B cell (primary cell): ENCODE measurements around the gene FKBP2. TPM values are rescaled to one million over a fixed set of nuclear protein-coding genes. Genes with fewer than 3 reads are reported as not detected.

Experiments
- ATAC-seq: fragments of 200-7000 bp; cut with Tn5 transposase; one replicate; pipeline ENCODE4 v1.10.0; 2021; ENCODE audit warnings: low read depth, mild to moderate bottlenecking, moderate number of reproducible peaks, moderate library complexity
- CTCF ChIA-PET: fragments of 350-600 bp; sonication (Branson Sonifier 250); formaldehyde crosslinking; loops from one replicate; lab custom pipeline; 2021; ENCODE audit warnings: antibody characterized with exemption, inconsistent platforms; lab: Charles Lee
- POLR2A ChIA-PET: fragments of 350-600 bp; sonication (Branson Sonifier 250); formaldehyde crosslinking; loops from one replicate; lab custom pipeline; 2021; ENCODE audit warnings: antibody characterized with exemption; lab: Charles Lee
- DNase-seq: peaks from one replicate; pipeline ENCODE4 v3.0.0; 2013
- H2AFZ ChIP-seq: 2 replicates; pipeline ENCODE4 v1.6.1; 2012; ENCODE audit warnings: mild to moderate bottlenecking, low read depth, low read length; ENCODE audit not compliant: insufficient read depth, poor library complexity, severe bottlenecking
- H3K27ac ChIP-seq, 2 donors: 1 replicate in 1 of 2; 2 replicates in 1 of 2; pipeline ENCODE4 v1.5.1; 2012 to 2013; ENCODE audit warnings: low read length in 2 of 2, mild to moderate bottlenecking in 2 of 2, moderate library complexity in 1 of 2
- H3K27me3 ChIP-seq, 4 experiments: fragments of 200-600 bp in 1 of 4; sonication (generic) in 1 of 4; replicated peaks in 1 of 4; 1 replicate in 2 of 4; 2 replicates in 2 of 4; pipeline versions ENCODE4 v1.6.1 to v1.7.0; 2013 to 2016; ENCODE audit warnings: low read length in 3 of 4, mild to moderate bottlenecking in 2 of 4, mixed read lengths in 1 of 4, moderate library complexity in 1 of 4; ENCODE audit not compliant: insufficient read depth in 4 of 4, control insufficient read depth in 3 of 4; ENCODE audit errors: control extremely low read depth in 1 of 4
- H3K36me3 ChIP-seq, 2 experiments: replicated peaks in 1 of 2; 1 replicate in 1 of 2; 2 replicates in 1 of 2; pipeline versions ENCODE4 v1.6.1 to v1.7.1; 2013; ENCODE audit warnings: low read length in 1 of 2; ENCODE audit not compliant: insufficient read depth in 2 of 2, control insufficient read depth in 1 of 2; ENCODE audit errors: control extremely low read depth in 1 of 2, extremely low read depth in 1 of 2
- H3K4me1 ChIP-seq, 2 donors: fragments of 200-600 bp in 1 of 2; sonication (generic) in 1 of 2; 1 replicate in 1 of 2; 2 replicates in 1 of 2; pipeline versions ENCODE4 v1.5.1 to v1.6.1; 2013 to 2017; ENCODE audit warnings: low read length in 2 of 2; ENCODE audit not compliant: control insufficient read depth in 2 of 2, insufficient read depth in 2 of 2
- H3K4me2 ChIP-seq: replicated peaks from 2 replicates; pipeline ENCODE3; 2012; ENCODE audit warnings: mild to moderate bottlenecking, low read depth, low read length; ENCODE audit not compliant: poor library complexity, severe bottlenecking
- H3K4me3 ChIP-seq, 5 experiments: fragments of 200-600 bp in 1 of 5; sonication (generic) in 1 of 5; 1 replicate in 3 of 5; 2 replicates in 2 of 5; pipeline versions ENCODE4 v1.5.1 to v1.7.0; 2011 to 2016; ENCODE audit warnings: low read length in 4 of 5, mild to moderate bottlenecking in 4 of 5, low read depth in 2 of 5, control low read depth in 1 of 5, moderate library complexity in 1 of 5; ENCODE audit not compliant: insufficient read depth in 1 of 5; ENCODE audit errors: control extremely low read depth in 1 of 5, extremely low read depth in 1 of 5
- H3K79me2 ChIP-seq: fragments of 200-600 bp; sonication (generic); one replicate; pipeline ENCODE4 v1.6.0; 2016; ENCODE audit warnings: low read length; ENCODE audit not compliant: control insufficient read depth, insufficient read depth
- H3K9ac ChIP-seq: fragments of 200-600 bp; sonication (generic); 2 replicates; pipeline ENCODE4 v1.6.1; 2017; ENCODE audit warnings: mild to moderate bottlenecking, low read length, moderate library complexity
- H3K9me3 ChIP-seq, 3 donors: one replicate each; pipeline versions ENCODE4 v1.6.1 to v1.7.1; 2013; ENCODE audit warnings: low read length in 2 of 3; ENCODE audit not compliant: control insufficient read depth in 2 of 3, insufficient read depth in 1 of 3; ENCODE audit errors: control extremely low read depth in 1 of 3
- H4K20me1 ChIP-seq: 2 replicates; pipeline ENCODE4 v1.6.0; 2012; ENCODE audit warnings: mild to moderate bottlenecking, low read length; ENCODE audit not compliant: insufficient read depth, control insufficient read depth, poor library complexity, severe bottlenecking
- H3K27ac Mint-ChIP-seq: one replicate; pipeline ENCODE4 v1.8.0; 2021; ENCODE audit warnings: mixed read lengths
- H3K27me3 Mint-ChIP-seq: one replicate; pipeline ENCODE4 v1.8.0; 2021; ENCODE audit warnings: mixed read lengths
- H3K4me1 Mint-ChIP-seq: one replicate; pipeline ENCODE4 v1.8.0; 2021; ENCODE audit warnings: mixed read lengths
- H3K4me3 Mint-ChIP-seq: one replicate; pipeline ENCODE4 v1.8.0; 2021; ENCODE audit warnings: mixed read lengths
- H3K9me3 Mint-ChIP-seq: one replicate; pipeline ENCODE4 v1.8.0; 2022; ENCODE audit warnings: mixed read lengths; ENCODE audit not compliant: insufficient read depth
- EZH2 ChIP-seq: IDR thresholded peaks from 2 replicates; pipeline ENCODE4 v1.6.1; 2012; ENCODE audit warnings: borderline replicate concordance, low read depth, mild to moderate bottlenecking, moderate library complexity, low read length; ENCODE audit not compliant: insufficient read depth, poor library complexity, severe bottlenecking
- WGBS: methylation state at CpG from one replicate; pipeline ENCODE4 v1.1.5; 2013; ENCODE audit warnings: missing lambda C conversion rate; ENCODE audit not compliant: insufficient coverage; 5-methylcytosine and 5-hydroxymethylcytosine counted together
- intact Hi-C: fragments of 100-400 bp; cut with micrococcal nuclease; formaldehyde crosslinking; loops from one replicate; pipeline ENCODE4 v1.10.0; 2022
- polyA plus RNA-seq: library from polyadenylated mRNA; depleted of rRNA; stranded (reverse); fragments of >200 nt; gene quantifications from 2 replicates; pipeline ENCODE4 v1.2.3, GENCODE V29; 2012
- total RNA-seq, 2 donors: library from RNA; stranded (reverse); fragments of 120-200 nt in 1 of 2; gene quantifications; 1 replicate in 1 of 2; 2 replicates in 1 of 2; pipeline versions ENCODE4 v1.2.3 to v1.2.4, GENCODE V29; 2013 to 2022
- TF ChIP-seq, protein P1 (sequence below): fragments of 200-600 bp; IDR thresholded peaks from one replicate; pipeline ENCODE4 v1.8.0; 2022; ENCODE audit warnings: antibody characterized with exemption, mild to moderate bottlenecking

Gene FKBP2
- total and polyA plus RNA-seq, 2 donors (not counting 1 experiment from before 2014, with no cell fraction given) = 23.7 to 38.2 TPM

DNA sequence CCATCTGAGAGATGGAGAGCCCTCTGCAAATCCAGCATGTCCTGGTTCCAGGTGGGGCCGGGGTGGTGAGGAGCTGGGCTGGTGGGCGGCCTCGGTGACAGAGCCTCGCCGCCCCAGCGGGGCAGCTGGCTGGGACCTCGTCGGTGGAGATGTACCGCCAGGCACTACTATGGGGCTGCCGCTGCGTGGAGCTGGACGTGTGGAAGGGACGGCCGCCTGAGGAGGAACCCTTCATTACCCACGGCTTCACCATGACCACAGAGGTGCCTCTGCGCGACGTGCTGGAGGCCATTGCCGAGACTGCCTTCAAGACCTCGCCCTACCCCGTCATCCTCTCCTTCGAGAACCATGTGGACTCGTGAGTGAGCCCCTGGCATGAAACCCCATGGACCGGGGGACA, 17.5 kb downstream of the FKBP2 start:
- 97% methylated on average over 24 of the region's 24 CpGs for whole genome bisulfite sequencing
- ATAC-seq (no peak), DNase-seq (no peak)
- Histone ChIP-seq H3K36me3 (no peaks in the 10 kb centered on the region), H2AFZ (no peak overlapping the region), H3K27me3 (no peaks in the 10 kb centered on the region), H3K9ac (no peak overlapping the region), H3K4me1 (no peaks in the 10 kb centered on the region), H3K27ac (no peak overlapping the region), H3K79me2 (no peaks in the 10 kb centered on the region), H3K4me2 (no peak overlapping the region), H3K4me3 (no peak overlapping the region), H4K20me1 (no peaks in the 10 kb centered on the region), H3K9me3 (no peaks in the 10 kb centered on the region)
- ChIA-PET POLR2A (interaction anchor here (0.7 kb wide), 1 partner anchor 520 kb away, joined by 3 read pairs; no protein-coding TSS in a partner anchor), CTCF (interaction anchor here (1.1 kb wide), 1 partner anchor 9 kb away, joined by 3 read pairs; no protein-coding TSS in a partner anchor)
- H3K9me3 Mint-ChIP-seq = no peaks in the 10 kb centered on the region
- H3K4me3 Mint-ChIP-seq = no peak overlapping the region
- intact Hi-C loops = no loop called here
- no peaks in the 10 kb centered on the region for H3K27me3 Mint-ChIP-seq
- H3K4me1 Mint-ChIP-seq = peaks cover under 1% of the 10 kb centered on the region
- H3K27ac Mint-ChIP-seq = no peak overlapping the region
- TF ChIP-seq, protein P1, sequence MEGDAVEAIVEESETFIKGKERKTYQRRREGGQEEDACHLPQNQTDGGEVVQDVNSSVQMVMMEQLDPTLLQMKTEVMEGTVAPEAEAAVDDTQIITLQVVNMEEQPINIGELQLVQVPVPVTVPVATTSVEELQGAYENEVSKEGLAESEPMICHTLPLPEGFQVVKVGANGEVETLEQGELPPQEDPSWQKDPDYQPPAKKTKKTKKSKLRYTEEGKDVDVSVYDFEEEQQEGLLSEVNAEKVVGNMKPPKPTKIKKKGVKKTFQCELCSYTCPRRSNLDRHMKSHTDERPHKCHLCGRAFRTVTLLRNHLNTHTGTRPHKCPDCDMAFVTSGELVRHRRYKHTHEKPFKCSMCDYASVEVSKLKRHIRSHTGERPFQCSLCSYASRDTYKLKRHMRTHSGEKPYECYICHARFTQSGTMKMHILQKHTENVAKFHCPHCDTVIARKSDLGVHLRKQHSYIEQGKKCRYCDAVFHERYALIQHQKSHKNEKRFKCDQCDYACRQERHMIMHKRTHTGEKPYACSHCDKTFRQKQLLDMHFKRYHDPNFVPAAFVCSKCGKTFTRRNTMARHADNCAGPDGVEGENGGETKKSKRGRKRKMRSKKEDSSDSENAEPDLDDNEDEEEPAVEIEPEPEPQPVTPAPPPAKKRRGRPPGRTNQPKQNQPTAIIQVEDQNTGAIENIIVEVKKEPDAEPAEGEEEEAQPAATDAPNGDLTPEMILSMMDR = no peak
- no peak for TF ChIP-seq EZH2

DNA sequence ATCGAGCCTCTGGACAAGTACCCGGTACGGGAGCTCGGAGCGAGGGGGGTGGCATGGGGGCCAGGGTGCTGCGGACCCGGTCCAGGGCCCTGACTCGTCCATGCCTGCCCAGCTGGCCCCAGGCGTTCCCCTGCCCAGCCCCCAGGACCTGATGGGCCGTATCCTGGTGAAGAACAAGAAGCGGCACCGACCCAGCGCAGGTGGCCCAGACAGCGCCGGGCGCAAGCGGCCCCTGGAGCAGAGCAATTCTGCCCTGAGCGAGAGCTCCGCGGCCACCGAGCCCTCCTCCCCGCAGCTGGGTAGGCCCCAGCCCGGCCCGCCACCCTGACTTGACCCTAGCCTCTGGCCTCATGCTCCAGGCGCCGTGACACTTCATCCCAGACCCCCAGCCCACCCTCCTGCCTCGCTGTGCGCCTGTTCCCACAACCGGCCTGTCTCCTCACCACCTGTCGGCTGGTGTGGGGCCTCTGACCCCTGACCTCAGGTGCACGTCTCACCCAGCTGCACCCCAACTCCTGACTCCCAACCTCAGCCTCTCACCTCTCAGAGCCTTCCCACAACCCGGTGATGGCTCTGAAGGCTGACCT, 18.1 kb downstream of the FKBP2 start:
- no peaks in the 10 kb centered on the region for H3K36me3 ChIP-seq
- no peak overlapping the region for H3K9ac ChIP-seq
- DNase-seq (no peak), ATAC-seq (no peak)
- no peak overlapping the region for H3K4me3 ChIP-seq
- H3K4me3 Mint-ChIP-seq = no peak overlapping the region
- CTCF ChIA-PET = interaction anchor here (0.6 kb wide), 1 partner anchor 10 kb away, joined by 3 read pairs; no protein-coding TSS in a partner anchor
- no peaks in the 10 kb centered on the region for H3K27me3 Mint-ChIP-seq
- 95% methylated on average over 32 of the region's 32 CpGs for WGBS
- H3K27ac ChIP-seq = no peak overlapping the region
- H4K20me1 ChIP-seq = no peaks in the 10 kb centered on the region
- no peaks in the 10 kb centered on the region for H3K27me3 ChIP-seq
- intact Hi-C loops = no loop called here
- H3K9me3 ChIP-seq = no peaks in the 10 kb centered on the region
- TF ChIP-seq, protein P1 = no peak
- TF ChIP-seq EZH2 = no peak
- no peak overlapping the region for H2AFZ ChIP-seq
- H3K4me1 Mint-ChIP-seq = no peaks in the 10 kb centered on the region
- H3K4me2 ChIP-seq = no peak overlapping the region
- H3K79me2 ChIP-seq = no peaks in the 10 kb centered on the region
- H3K27ac Mint-ChIP-seq = no peak overlapping the region
- POLR2A ChIA-PET = interaction anchor here (0.6 kb wide), 1 partner anchor 68 kb away, joined by 4 read pairs; no protein-coding TSS in a partner anchor
- no peaks in the 10 kb centered on the region for H3K4me1 ChIP-seq
- no peaks in the 10 kb centered on the region for H3K9me3 Mint-ChIP-seq
